ENCODE measurements around the gene PLK5.
"Not testable (repeated sequence)": the region's sequence is repeated elsewhere in the genome, so short reads cannot be mapped to it uniquely, and the experiment has no call there.

PLK5 gene

DNA sequence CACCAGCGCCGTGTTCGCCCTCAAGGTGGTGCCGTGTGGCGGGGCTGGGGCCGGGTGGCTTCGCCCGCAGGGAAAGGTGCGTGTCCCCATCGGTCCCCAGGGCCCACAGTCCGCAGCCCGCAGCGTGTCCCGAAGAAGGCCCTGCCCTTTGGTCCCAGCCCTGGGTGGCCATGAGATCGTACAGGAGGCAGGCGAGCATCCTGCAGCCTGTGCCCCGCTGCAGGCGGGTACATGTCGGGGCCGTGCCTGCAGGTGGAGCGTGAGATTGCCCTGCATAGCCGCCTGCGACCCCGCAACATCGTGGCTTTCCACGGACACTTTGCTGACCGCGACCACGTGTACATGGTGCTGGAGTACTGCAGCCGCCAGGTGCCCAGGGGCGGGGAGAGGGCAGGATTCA lies 1.5 kb downstream of the PLK5 start:
- no peak for DNase-seq (ENCODE audit: low read depth, low spot score)

DNA sequence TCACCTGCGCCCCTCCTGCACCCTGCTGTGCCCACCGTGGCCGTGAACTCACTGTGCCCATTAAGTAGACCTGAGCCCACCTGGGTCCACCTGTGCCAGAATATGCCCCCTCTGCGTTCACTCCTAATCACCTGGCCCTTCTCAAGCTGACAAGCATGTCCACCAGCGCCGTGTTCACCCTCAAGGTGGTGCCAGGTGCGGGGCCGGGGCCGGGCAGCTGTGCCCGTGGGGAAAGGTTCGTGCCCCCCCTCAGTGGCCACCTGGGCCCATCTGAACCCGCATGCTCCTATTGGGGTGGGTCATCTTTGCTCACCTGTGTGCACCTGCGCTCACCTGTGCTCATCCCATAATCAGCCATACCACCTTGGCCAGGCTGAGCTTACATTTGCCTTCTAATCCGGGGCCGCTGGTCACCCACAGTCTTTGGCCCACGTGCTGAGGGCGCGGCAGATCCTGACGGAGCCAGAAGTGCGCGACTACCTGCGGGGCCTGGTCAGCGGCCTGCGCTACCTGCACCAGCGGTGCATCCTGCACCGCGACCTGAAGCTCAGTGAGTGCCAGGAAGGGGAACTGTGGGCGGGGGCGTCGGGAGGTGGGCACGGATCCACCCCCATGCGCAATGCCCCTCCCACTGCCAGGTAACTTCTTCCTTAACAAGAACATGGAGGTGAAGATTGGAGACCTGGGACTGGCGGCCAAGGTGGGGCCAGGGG lies 2.3 kb downstream of the PLK5 start:
- DNase-seq (ENCODE audit: low read depth, low spot score) = no peak

DNA sequence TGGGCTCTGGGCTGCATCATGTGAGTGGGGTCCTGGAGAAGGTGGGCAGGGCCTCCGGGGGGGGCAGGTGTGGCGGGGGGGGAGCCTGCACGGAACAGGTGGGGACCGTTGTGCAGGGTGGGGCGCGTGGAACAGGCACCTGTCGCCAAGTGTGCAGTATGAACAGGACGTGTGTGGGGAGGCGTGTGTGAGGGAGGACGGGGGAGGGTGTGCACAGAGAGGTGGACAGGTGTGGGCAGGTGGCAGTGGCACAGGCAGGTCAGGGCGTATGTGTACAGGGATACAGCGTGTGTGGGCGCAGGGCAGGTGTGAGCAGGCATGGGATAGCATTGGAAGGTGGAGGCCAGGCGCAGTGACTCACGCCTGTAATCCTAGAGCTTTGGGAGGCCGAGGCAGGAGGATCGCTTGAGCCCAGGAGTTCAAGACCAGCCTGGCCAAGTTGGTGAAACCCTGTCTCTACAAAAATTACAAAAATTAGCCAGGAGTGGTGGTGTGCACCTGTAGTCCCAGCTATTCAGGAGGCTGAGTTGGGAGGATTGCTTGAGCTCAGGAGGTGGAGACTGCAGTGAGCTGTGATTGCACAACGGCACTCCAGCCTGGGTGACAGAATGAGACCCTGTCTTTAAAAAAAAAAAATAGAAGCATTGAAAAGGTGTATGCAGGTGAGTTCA lies 3.2 kb downstream of the PLK5 start:
- no peak for DNase-seq (ENCODE audit: low read depth, low spot score)

DNA sequence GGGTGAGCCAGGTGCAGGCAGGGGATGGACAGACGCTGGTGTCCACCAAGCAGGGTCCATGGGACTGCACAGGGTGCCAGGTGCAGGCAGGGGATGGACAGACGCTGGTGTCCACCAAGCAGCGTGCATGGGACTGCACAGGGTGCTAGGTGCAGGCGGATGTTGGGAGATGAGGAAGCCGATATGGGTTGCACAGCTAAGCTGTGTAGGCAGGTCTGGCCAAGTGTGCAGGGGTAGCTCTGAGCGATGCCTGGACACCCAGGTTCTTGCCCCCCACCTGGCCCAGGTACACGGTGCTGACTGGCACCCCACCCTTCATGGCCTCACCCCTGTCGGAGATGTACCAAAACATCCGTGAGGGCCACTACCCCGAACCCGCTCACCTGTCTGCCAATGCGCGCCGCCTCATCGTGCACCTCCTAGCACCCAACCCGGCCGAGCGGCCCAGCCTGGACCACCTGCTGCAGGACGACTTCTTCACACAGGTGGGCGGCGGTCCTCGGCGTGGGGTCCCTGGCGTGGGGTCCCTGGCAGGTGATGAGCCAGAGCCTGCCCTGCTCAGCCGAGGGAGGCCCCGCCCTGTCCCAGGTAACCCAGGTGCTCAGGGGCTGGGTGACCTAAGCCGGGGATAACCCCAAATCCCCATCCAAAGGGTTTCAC lies 3.9 kb downstream of the PLK5 start:
- no peak for DNase-seq (ENCODE audit: low read depth, low spot score)

DNA sequence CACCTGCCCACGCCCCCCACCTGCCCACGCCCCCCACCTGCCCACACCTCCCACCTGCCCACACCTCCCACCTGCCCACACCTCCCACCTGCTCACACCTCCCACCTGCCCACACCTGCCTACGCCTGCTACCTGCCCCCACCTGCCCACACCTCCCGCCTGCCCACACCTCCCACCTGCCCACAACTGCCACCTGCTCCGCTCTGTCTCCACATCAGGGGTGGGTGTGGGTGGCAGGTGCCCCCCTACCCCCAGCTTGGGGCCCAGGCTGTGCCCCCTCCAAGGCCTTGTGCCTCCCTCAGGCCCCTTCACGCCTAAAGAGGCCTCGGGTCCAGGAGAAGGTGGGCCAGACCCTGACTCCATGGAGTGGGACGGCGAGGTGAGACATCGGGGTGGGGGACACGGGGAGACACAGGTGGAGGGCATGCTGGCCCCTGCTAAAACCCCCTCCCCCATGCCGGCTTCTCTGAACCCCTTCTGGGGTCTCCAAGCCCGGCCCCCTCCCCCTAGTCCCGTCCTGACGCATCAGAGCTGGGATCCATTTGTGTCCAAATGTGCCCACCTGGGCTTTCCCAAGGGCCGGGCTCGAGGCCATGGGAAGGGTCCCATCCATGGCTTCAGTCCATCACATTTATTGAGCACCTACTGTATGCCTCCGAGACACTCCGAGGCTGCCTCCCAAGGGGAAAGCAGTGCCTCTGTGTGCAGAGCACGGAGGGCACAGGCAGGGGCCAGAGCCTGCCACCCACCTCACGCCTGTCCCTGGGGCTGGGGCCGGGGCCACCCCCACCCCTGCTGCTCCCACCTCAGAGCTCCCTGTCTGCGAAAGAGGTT lies 4.9 kb downstream of the PLK5 start:
- no peak for DNase-seq (ENCODE audit: low read depth, low spot score)

DNA sequence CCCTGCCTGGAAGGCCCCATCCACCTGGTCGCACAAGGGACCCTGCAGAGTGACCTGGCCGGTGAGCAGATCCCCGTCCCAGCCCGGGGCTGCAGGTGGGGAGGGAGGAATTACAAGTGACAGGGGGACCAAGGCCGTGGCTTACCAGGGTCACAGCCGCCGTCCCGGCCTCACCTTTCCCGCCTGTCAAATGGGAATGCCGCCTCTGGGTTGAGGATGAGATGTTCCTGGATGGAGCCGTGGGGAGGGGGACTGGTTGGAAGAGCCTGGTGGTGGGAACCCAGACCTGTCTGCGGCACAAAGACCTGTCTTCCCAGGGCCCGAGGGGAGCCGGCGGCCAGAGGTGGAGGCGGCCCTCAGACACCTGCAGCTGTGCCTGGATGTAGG lies 5.5 kb downstream of the PLK5 start:
- no peak for DNase-seq (ENCODE audit: low read depth, low spot score)

DNA sequence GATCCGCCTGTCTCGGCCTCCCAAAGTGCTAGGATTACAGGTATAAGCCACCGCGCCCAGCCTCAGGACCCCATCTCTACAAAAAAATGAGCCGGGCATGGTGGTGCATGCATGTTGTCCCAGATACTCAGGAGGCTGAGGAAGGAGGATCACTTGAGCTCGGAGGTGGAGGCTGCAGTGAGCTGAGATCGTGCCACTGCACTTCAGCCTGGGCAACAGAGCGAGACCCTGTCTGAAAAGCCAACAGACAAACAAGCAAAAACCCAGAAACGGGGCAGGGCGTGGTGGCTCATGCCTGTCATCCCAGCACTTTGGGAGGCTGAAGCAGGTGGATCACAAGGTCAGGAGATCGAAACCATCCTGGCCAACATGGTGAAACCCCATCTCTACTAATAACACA lies 7.0 kb downstream of the PLK5 start:
- not testable (repeated sequence) for DNase-seq (ENCODE audit: low read depth, low spot score)

DNA sequence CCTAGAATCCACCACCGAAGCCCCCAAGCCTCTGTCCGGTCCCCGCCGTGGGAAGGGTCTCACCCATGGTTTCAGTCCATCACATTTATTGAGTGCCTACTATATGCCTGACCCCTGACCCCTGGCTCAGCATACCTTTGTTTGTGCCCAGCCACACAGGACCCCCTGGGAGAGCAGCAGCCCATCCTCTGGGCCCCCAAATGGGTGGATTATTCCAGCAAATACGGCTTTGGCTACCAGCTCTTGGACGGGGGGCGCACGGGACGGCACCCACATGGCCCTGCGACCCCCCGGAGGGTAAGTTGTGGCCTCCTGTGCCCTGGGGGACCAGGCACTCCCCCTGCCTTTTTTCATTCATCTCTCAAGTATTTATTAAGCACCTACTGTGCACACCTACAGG lies 7.7 kb downstream of the PLK5 start:
- no peak for DNase-seq (ENCODE audit: low read depth, low spot score)

DNA sequence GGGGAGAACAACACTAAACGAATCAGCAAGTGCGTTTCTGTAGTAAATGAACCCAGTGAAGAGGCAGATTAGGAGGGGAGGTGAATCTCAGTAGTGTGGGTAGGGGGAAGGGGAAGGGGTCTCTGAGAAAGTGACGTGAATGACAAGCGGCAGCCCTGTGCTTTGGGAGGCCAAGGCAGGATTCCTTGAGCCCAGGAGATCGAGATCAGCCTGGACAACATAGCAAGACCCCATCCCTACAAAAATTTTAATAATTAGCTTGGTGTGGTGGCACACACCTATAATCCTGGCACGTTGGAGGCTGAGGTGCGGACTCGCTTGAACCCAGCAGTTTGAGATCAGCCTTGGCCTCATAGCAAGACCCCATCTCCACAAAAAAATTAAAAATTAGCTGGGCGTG lies 8.1 kb downstream of the PLK5 start:
- no peak for DNase-seq (ENCODE audit: low read depth, low spot score)

DNA sequence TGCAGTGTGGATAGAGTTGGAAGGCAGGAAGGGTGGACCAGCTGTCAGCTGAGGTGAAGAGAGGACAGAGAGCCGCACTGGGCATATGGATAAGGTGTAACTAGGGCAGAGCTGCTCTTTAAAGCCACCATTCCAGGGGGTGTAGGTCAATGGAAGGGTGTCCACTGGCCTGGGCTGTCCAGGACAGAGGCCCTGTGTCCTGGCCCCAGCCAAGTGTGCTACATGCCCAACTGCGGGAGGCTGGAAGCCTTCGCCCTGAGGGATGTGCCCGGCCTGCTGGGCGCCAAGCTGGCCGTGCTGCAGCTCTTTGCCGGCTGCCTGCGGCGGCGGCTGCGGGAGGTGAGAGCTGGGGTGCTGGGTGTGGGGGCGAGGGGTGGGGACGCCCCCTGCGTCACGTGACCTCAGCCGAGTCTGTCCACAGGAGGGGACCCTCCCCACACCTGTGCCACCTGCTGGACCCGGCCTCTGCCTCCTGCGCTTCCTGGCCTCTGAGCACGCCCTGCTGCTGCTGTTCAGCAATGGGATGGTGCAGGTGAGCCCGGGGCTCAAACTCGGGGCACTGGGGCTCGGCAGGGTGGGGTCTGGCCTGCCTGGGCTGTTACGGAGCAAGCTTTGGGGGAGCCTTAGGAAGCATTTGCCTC lies 9.8 kb downstream of the PLK5 start:
- DNase-seq (ENCODE audit: low read depth, low spot score) = no peak

DNA sequence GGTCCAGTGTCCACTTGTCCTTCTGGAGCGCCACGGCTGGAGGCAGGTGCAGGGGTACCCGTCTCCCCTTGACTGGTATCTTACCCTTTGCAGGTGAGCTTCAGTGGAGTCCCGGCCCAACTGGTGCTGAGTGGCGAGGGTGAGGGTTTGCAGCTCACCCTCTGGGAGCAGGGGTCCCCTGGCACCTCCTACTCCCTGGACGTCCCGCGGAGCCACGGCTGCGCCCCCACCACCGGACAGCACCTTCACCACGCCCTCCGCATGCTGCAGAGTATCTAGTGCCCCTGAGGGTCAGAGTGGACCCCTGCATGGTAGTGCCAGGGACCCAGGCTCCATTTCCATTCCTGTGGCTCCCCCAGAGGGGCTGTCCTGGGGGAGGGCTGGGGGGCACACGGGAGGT lies 11.1 kb downstream of the PLK5 start:
- DNase-seq (ENCODE audit: low read depth, low spot score) = no peak

DNA sequence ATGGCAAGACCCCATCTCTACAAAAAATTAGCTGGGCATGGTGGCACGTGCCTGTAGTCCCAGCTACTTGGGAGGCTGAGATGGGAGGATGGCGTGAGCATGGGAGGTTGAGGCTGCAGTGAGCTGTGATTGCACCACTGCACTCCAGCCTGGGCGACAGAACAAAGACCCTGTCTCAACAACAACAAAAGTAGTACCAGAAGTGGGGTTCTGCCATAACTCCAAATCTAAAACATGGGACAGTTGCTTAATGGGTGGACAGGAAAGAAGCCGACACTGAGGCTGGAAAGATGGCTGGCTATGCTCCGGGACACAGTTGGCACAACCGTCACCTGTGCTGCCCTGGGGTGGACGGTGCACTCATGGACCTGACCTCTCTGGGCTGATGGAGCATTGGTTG lies 11.8 kb downstream of the PLK5 start:
- not testable (repeated sequence) for DNase-seq (ENCODE audit: low read depth, low spot score)

DNA sequence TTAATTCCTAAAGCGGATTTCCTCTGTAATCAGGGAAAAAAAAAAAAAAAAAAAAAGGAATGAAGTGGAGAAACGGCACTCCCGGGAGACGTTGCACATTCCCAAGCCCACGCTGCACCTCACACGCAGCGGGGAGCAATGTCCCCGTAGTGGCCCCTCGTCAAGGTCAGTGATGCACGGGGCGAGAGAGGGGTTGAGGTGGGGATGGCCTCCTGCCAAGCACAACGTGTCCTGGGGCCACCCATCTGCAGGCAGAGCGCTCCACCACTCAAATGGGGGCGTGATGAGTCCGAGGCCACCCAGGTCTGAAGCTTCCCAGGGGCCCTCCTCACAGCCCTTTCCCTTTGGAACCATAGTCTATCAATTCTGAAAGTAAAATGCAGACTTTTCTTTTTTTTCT lies 15.1 kb downstream of the PLK5 start:
- DNase-seq (ENCODE audit: low read depth, low spot score) = no peak

DNA sequence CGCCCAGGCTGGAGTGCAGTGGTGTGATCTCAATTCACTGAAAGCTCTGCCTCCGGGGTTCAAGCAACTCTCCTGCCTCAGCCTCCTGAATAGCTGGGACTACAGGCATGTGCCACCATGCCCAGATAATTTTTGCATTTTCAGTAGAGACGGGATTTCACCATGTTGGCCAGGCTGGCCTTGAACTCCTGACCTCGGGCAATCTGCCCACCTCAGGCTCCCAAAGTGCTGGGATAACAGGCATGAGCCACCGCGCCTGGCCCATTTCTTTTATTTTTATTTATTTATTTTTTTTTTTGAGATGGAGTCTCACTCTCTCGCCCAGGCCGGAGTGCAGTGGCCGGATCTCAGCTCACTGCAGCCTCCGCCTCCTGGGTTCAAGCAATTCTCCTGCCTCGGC lies 15.9 kb downstream of the PLK5 start:
- not testable (repeated sequence) for DNase-seq (ENCODE audit: low read depth, low spot score)

DNA sequence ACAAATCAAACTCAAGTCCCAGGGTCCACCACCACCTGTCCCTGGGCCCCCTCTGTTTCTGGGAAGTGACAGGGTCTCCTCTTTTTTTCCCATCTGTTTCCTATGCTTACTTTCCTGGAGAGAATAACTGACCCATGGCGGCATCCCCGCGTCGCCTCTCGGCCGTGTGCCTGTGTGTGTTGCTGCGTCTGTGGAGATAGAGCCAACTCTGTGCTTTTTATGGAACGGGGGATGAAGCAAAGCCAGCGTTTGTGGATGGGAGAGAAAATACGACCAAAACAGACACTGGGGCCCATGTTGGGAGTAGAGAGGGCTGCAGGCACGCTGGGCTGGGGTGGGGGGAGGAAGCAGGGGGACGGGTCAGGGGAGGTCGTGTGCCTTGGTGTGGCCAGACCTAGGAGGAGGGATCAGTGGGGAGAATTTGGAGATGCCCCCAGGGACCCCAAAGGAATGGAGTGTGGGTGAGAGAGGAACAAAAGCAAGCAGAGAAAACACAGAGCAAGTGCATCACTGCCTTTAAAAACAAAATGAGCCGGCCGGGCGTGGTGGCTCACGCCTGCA lies 16.6 kb downstream of the PLK5 start:
- no peak for DNase-seq (ENCODE audit: low read depth, low spot score)

DNA sequence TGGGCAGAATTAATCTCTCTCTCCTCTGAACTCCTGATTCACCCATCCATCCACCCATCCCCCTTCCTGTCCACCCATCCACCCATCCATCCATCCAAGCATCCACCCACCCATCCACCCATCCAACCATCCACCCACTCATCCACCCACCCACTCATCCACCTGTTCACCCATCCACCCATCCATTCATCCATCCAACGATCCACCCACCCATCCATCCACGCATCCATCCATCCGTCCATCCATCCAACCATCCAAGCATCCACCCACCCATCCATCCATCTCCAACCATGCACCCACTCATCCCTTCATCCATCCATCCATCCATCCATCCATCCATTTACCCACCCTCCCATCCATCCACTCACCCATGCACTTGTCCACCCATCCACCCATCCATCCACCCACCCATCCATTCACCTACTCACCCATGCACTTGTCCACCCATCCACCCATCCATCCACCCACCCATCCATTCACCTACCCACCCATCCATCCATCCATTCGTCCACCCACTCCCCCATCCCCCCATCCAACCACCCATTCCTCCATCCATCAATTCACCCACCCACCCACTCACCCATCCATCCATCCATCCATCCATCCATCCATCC lies 25.6 kb downstream of the PLK5 start:
- DNase-seq (ENCODE audit: low read depth, low spot score) = no peak

DNA sequence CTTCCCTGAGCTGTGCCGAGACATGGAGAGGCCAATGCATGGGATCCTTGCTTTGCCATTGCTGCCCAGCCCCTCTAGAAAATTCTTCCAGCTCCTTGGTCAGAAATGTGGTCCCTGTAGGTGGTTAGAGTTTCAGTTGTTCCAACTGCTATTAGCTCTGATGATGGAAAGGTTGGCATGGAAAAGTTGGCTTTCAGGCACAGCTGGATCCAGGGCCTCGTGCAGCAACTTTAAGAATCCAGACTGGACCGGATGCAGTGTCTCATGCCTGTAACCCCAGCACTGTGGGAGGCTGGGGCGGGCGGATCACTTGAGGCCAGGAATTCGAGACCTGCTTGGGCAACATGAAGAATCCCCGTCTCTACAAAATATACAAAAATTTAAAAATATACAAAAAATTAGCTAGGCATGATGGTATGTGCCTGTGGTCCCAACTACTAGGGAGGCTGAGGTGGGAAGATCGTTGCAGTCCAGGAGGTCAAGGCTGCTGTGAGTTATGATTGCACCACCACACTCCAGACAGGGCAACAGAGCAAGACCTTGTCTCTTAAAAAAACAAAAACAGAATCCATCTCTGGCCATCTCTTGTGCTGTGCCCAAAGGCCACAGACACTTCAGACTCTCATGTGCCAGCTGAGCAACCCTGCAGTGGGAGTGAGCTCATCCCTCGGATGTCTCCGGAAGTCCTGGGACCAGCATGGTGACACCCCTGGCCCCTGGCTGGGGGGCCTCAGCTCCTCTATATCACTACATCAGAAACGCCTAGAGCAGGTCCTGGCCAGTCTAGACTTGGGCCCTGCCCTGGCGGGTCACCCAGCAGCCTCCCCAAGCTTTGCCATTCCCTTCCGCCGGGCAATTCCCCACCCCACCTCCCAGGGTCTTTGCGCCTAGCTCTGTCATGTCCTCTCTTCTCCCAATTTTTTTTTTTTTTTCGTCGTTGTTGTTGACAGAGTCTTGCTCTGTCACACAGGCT lies 27.5 kb downstream of the PLK5 start:
- no peak for DNase-seq (ENCODE audit: low read depth, low spot score)

DNA sequence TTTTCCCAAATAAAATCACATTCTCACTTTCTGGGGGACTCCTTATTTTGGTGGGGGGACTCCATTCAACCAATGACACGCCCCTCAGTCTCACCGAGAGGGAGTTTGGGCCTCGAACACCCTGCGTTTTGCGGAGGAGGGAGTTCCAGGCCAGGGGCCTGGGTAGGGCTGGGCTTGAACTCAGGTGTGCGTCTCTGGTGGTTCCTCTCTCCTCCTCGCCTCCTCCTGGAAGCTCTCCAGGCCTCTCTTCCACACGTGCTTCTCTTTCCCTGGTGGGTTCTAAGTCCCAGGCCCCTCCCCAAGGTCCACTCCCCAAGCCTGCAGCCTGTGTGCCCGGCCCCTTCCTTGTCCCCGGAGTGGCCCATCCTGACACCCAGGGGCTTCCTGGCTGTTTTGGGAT lies 29.5 kb downstream of the PLK5 start:
- DNase-seq (ENCODE audit: low read depth, low spot score) = no peak

DNA sequence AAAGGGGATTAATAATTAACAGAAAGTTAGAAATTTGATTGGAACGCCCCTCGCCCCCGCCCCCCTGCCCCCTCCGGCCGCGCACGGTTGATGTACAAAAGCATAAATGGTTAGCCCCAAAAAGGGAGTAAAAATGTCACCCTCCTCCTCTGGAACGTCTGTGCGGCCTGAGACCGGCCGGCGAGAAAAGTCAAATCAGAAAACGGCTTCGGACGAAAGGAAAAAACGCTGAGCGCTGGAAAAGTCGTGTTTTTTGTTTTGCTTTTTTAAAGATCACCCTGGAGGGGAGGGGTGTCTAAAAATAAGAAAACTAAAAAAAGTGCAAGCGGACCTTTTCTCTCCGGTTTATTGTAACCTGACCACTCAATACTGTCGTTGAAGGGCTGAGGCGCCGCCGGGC lies 31.1 kb downstream of the PLK5 start:
- no peak for DNase-seq (ENCODE audit: low read depth, low spot score)
